ENCODE data around the gene TRMT2B. TPM values are rescaled to one million over a fixed set of nuclear protein-coding genes. Genes with fewer than 3 reads are reported as not detected.

Gene TRMT2B
- total RNA-seq, 4 donors from 2014 or later = 10.9 to 15.8 (median 14.0) TPM

DNA sequence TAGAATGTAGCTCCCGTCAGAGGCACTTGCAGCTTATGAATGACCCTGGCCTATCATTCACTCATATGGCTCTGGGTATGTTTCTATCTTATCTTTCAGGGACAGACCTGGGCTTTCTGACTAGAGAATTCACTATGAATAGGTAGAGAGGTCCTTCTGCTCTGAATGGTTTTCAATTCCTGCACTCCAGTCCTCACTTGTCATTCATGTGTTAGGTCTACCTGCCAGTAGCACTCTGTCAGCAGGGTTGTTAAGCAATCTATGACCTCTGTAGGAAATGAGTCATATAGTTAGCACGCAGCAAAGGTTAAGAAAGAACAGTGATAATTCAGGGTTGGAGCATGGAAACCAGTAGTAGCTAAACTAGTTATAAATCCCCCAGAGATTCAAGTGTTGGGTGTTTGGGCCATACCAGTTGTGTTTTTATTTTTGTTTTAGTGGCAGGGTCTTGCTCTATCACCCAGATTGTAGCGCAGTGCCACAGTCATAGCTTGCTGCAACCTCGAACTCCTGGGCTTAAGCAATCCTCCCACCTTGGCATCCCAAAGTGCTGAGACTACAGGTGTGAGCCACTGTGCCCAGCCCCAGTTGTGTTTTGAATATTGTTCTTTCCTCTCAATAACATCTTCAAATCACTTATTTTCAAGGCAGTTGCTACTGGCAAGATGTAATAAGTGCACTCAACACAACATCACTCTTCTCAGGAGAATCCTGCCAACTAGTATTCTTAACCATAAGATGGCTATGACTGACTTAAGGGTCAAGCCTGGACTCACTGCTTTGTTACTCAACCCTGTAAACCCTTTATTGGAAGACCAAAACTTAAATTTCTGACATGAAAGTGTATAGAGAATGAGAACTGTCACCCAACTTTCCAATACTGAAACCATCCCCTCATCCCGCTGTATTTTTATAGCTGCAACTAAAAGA is 57.3 kb downstream of the TRMT2B start:
- TF ChIP-seq CTCF (IDR thresholded peaks at IDR 0.05; ENCODE audit: low read depth) = no peak

DNA sequence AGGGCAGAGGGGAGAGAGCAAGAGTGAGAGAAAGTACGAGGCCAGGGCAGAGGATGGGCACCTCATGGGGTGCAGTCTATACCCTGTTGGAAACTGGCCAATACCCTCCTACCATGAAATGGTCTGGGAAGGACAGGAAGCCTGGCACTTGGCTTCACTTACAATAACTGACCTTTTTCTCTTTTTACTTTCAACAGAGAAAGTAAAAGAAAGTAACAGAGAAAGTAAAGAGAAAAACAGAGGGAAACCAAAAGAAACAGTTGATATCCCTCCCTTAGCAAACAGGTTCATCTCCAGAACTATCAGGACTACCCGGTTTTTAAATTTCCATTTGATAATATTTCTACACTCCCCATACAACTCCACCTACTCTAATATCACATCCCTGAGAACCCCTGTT is 61.8 kb downstream of the TRMT2B start:
- no peak for TF ChIP-seq CTCF (IDR thresholded peaks at IDR 0.05; ENCODE audit: low read depth)

DNA sequence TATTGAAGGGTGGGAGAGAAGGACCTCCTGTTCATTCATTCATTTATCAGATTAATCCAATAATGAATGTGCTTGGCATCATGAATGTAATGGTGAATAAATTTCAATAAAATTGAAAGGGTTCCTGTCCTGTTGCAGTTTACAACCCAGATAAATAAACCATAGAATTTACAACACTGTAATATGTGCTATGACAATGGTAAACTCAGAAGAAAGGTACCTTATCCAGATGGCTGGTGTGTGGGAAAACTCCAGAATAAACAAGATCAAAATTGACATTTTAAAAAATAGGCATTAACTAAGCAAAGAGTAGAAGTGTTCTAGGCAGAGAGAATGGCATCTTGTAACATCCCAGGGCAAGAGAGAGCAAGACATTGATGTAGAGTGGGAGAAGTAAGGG is 67.1 kb downstream of the TRMT2B start:
- TF ChIP-seq CTCF (IDR thresholded peaks at IDR 0.05; ENCODE audit: low read depth) = no peak

- TF ChIP-seq CTCF (IDR thresholded peaks at IDR 0.05; ENCODE audit: low read depth) = no peak
Measured at GRCh38 chrX:100980608-100981497, 71.1 kb downstream of the TRMT2B start.

DNA sequence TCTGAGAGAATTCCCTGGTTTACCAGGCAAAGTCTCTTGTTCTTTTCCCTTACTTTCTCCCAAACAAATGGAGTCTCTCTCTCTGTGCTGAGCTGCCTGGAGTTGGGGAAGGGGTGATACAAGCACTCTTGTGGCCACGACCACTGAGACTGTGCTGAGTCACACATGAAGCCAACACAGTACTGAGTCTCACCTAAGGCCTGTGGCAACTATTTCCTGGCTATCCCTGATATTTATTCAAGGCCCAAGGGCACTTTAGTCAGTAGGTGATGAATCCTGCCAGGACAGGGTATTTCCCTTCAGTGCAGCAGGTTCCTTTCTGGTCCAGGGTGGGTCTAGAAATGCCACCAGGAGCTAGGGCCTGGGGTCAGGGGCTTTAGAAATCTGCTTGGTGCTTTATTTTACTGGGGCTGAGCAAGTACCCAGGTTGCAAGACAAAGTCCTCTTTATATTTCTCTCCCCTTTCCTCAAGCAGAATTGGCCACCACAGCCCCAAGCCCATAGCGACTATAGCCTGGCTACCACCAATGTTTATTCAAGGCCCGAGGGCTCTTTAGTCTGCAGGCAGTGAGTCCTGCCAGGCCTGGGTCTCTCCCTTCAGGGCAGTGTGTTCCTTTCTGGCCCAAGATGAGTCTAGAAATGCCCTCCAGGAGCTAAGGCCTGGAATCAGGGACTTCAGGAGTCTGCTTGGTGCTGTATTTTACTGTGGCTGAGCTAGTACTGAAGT is 71.9 kb downstream of the TRMT2B start:
- no peak for TF ChIP-seq CTCF (IDR thresholded peaks at IDR 0.05; ENCODE audit: low read depth)

DNA sequence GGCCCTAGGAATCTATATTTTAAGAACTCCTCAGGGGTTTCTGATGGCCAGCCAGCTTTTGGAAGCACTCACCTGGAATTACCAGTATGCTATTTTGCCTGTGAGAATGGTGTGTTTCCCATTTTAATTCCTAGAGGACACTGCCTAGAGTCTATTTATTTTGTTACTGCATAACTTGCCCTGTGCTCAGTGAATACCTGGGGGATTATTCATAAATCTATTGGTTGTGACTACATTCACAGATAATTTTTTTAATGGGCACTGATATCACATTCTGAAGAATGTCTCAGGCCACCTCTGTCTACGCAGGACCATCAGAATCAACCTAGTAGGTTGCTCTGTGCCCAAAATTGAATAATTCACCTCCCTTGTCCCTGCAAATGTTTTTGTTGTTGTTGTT is 75.7 kb downstream of the TRMT2B start:
- no peak for TF ChIP-seq CTCF (IDR thresholded peaks at IDR 0.05; ENCODE audit: low read depth)
